GM12865 (cell line): ENCODE data around the gene FOXF2.
A peak's percentile ranks its signal among the peaks of the same experiment; 100 is the strongest.

Experiments
- DNase-seq: peaks from one replicate; pipeline ENCODE4 v3.0.0; 2010; ENCODE audit warnings: low read depth
- H3K4me3 ChIP-seq: 2 replicates; pipeline ENCODE4 v1.5.1; 2011; ENCODE audit warnings: mild to moderate bottlenecking, low read depth, low read length, control low read depth
- CTCF ChIP-seq: IDR thresholded peaks from 2 replicates; pipeline ENCODE4 v1.5.1; 2011; ENCODE audit warnings: low read length, control low read depth, low read depth, inconsistent platforms; ENCODE audit not compliant: insufficient read depth; ENCODE audit errors: missing control alignments

FOXF2 gene

GRCh38 chr6:1393641-1394283 lies 4.4 kb downstream of the FOXF2 start:
- no peak overlapping the region for H3K4me3 ChIP-seq
- no peak for DNase-seq

GRCh38 chr6:1394514-1395463 lies 5.4 kb downstream of the FOXF2 start:
- no peak for TF ChIP-seq CTCF
- no peak overlapping the region for H3K4me3 ChIP-seq
- DNase-seq = no peak

More at GRCh38 chr6:1393641-1394283, 4.4 kb downstream of the FOXF2 start:
- TF ChIP-seq CTCF = no peak

GRCh38 chr6:1395506-1395905 lies 6.1 kb downstream of the FOXF2 start:
- no peak for DNase-seq
- no peak overlapping the region for H3K4me3 ChIP-seq
- TF ChIP-seq CTCF = no peak

GRCh38 chr6:1395941-1396908 lies 6.8 kb downstream of the FOXF2 start:
- no peak for TF ChIP-seq CTCF
- H3K4me3 ChIP-seq = no peak overlapping the region

GRCh38 chr6:1396952-1397868 lies 7.8 kb downstream of the FOXF2 start:
- peak; percentile 82 for DNase-seq
- no peak overlapping the region for H3K4me3 ChIP-seq
- TF ChIP-seq CTCF = peak; percentile 96

More at GRCh38 chr6:1395941-1396908, 6.8 kb downstream of the FOXF2 start:
- no peak for DNase-seq
